Measurements from ENCODE around the gene SLC35G3. TPM values are rescaled to one million over a fixed set of nuclear protein-coding genes. Genes with fewer than 3 reads are reported as not detected.
"Not testable (repeated sequence)": the region's sequence is repeated elsewhere in the genome, so short reads cannot be mapped to it uniquely, and the experiment has no call there.

Gene SLC35G3
- total RNA-seq, 1 experiment from 2014 or later = not detected

- POLR2A ChIA-PET = interaction anchor here (0.5 to 0.6 kb wide), 2 partner anchors 50 to 174 kb away, joined by 3 to 4 read pairs; no protein-coding TSS in a partner anchor
- intact Hi-C loops (cut with micrococcal nuclease; ENCODE audit: unreplicated experiment) = loop anchor here (10.0 kb wide), 1 partner anchor 120 kb away; no protein-coding TSS in a partner anchor
- 0 out of 2 replicates have a peak, but pooled peaks have one; percentile 12 for ATAC-seq
- no peak overlapping the region for H3K27ac ChIP-seq (ENCODE audit: low read length)
- CTCF ChIA-PET = no interaction called here
- no peaks in the 10 kb centered on the region for H3K9me3 ChIP-seq (ENCODE audit: control insufficient read depth, insufficient read depth, low read depth, low read length)
- BruUV-seq (replicated peaks) = no TSS peak
- H3K4me1 ChIP-seq (ENCODE audit: control insufficient read depth, insufficient read depth, low read length) = no peaks in the 10 kb centered on the region
- TF ChIP-seq REST (IDR thresholded peaks at IDR 0.05; ENCODE audit: insufficient read depth in 1 of 2, low read depth in 2 of 2, low read length in 1 of 2) = no peak
- TF ChIP-seq SIN3A (IDR thresholded peaks at IDR 0.05; ENCODE audit: borderline replicate concordance, insufficient read depth, low read depth, low read length) = no peak
- TF ChIP-seq POLR2AphosphoS5 (IDR thresholded peaks at IDR 0.05; ENCODE audit: low read depth, low read length) = no peak
- no peak for TF ChIP-seq TCF7L2 (IDR thresholded peaks at IDR 0.05; ENCODE audit: low read depth, low read length)
- no peak for TF ChIP-seq CTCF (IDR thresholded peaks at IDR 0.05)
- in situ Hi-C loops (cut with HindIII; ENCODE audit: low pct_unique_long_range_greater_than_20kb, low sequenced_read_pairs) = loop anchor here (25.0 kb wide), 1 partner anchor 362 kb away; the partner anchor contains the start of gene SLFN12L
- no peak for DNase-seq (ENCODE audit: low read depth, low spot score)
- no peaks in the 10 kb centered on the region; the same call in 1 of the 2 replicates for H3K27me3 ChIP-seq (ENCODE audit: control insufficient read depth, insufficient read depth, low read length)
- H3K36me3 ChIP-seq (ENCODE audit: control insufficient read depth, insufficient read depth, low read length) = no peaks in the 10 kb centered on the region
- H3K4me3 ChIP-seq (ENCODE audit: low read depth in 2 of 2, low read length in 2 of 2) = no peak overlapping the region
Observed at GRCh38 chr17:35174835-35175334, 19.3 kb downstream of the SLC35G3 start.

- H3K4me3 ChIP-seq (ENCODE audit: low read depth in 2 of 2, low read length in 2 of 2); POLR2A ChIA-PET; BruUV-seq (replicated peaks); in situ Hi-C loops (cut with HindIII; ENCODE audit: low pct_unique_long_range_greater_than_20kb, low sequenced_read_pairs); H3K27me3 ChIP-seq (ENCODE audit: control insufficient read depth, insufficient read depth, low read length); CTCF ChIA-PET; H3K9me3 ChIP-seq (ENCODE audit: control insufficient read depth, insufficient read depth, low read depth, low read length); H3K36me3 ChIP-seq (ENCODE audit: control insufficient read depth, insufficient read depth, low read length); ATAC-seq; H3K27ac ChIP-seq (ENCODE audit: low read length); H3K4me1 ChIP-seq (ENCODE audit: control insufficient read depth, insufficient read depth, low read length); DNase-seq (ENCODE audit: low read depth, low spot score): not testable (repeated sequence)
- intact Hi-C loops (cut with micrococcal nuclease; ENCODE audit: unreplicated experiment) = loop anchor here (2.0 to 10.0 kb wide), 2 partner anchors 122 to 366 kb away; no protein-coding TSS in a partner anchor
Observed at GRCh38 chr17:35172321-35172720, 21.9 kb downstream of the SLC35G3 start.

GRCh38 chr17:35171834-35172233, 22.4 kb downstream of the SLC35G3 start:
- H3K27ac ChIP-seq (ENCODE audit: low read length) = no peak overlapping the region
- CTCF ChIA-PET = no interaction called here
- ATAC-seq (no peak), DNase-seq (ENCODE audit: low read depth, low spot score) (no peak)
- in situ Hi-C loops (cut with HindIII; ENCODE audit: low pct_unique_long_range_greater_than_20kb, low sequenced_read_pairs) (no loop called here), intact Hi-C loops (cut with micrococcal nuclease; ENCODE audit: unreplicated experiment) (loop anchor here (1.0 to 10.0 kb wide), 3 partner anchors 123 to 367 kb away; no protein-coding TSS in a partner anchor)
- POLR2A ChIA-PET = no interaction called here
- no peak overlapping the region for H3K4me3 ChIP-seq (ENCODE audit: low read depth in 2 of 2, low read length in 2 of 2)
- TF ChIP-seq CTCF (IDR thresholded peaks at IDR 0.05) (no peak), POLR2AphosphoS5 (IDR thresholded peaks at IDR 0.05; ENCODE audit: low read depth, low read length) (no peak), REST (IDR thresholded peaks at IDR 0.05; ENCODE audit: insufficient read depth in 1 of 2, low read depth in 2 of 2, low read length in 1 of 2) (no peak), TCF7L2 (IDR thresholded peaks at IDR 0.05; ENCODE audit: low read depth, low read length) (no peak), SIN3A (IDR thresholded peaks at IDR 0.05; ENCODE audit: borderline replicate concordance, insufficient read depth, low read depth, low read length) (no peak)
- no peaks in the 10 kb centered on the region for H3K4me1 ChIP-seq (ENCODE audit: control insufficient read depth, insufficient read depth, low read length)
- no peaks in the 10 kb centered on the region for H3K36me3 ChIP-seq (ENCODE audit: control insufficient read depth, insufficient read depth, low read length)
- no TSS peak for BruUV-seq (replicated peaks)
- H3K9me3 ChIP-seq (ENCODE audit: control insufficient read depth, insufficient read depth, low read depth, low read length) = no peaks in the 10 kb centered on the region
- no peaks in the 10 kb centered on the region; the same call in 1 of the 2 replicates for H3K27me3 ChIP-seq (ENCODE audit: control insufficient read depth, insufficient read depth, low read length)

All from Panc1 (cell line).